GM21423 (cell line): ENCODE measurements around the gene PAPOLA.
A peak's percentile ranks its signal among the peaks of the same experiment; 100 is the strongest.
"Not testable (repeated sequence)": the region's sequence is repeated elsewhere in the genome, so short reads cannot be mapped to it uniquely, and the experiment has no call there.

Experiments
- ATAC-seq: cut with Tn5 transposase; IDR thresholded peaks from one replicate; pipeline ENCODE4 v1.9.1; 2021; ENCODE audit warnings: mild to moderate bottlenecking, moderate library complexity; ENCODE audit not compliant: unreplicated experiment

The PAPOLA gene

GRCh38 chr14:96502621-96503305, 581 bp downstream of the PAPOLA start:
- peak; percentile 42 for ATAC-seq

- no peak for ATAC-seq
These were observed 1.1 kb downstream of the PAPOLA start for GRCh38 chr14:96503306-96503679.

- not testable (repeated sequence) for ATAC-seq
These were observed 2.2 kb downstream of the PAPOLA start for GRCh38 chr14:96504353-96504752.

- no peak for ATAC-seq
These were observed 5.5 kb downstream of the PAPOLA start for GRCh38 chr14:96507723-96508122.

GRCh38 chr14:96508900-96509299, 6.7 kb downstream of the PAPOLA start:
- ATAC-seq, result no peak

- ATAC-seq, result no peak
These were observed 7.4 kb downstream of the PAPOLA start for GRCh38 chr14:96509457-96510090.

- ATAC-seq, result no peak
These were observed 9.0 kb downstream of the PAPOLA start for GRCh38 chr14:96511146-96511545.

GRCh38 chr14:96511667-96512066, 9.5 kb downstream of the PAPOLA start:
- no peak for ATAC-seq

- no peak for ATAC-seq
These were observed 9.9 kb downstream of the PAPOLA start for GRCh38 chr14:96512122-96512521.

GRCh38 chr14:96512602-96513397, 10.6 kb downstream of the PAPOLA start:
- no peak for ATAC-seq

- peak; percentile 39 for ATAC-seq
These were observed 12.5 kb downstream of the PAPOLA start for GRCh38 chr14:96514694-96515093.

GRCh38 chr14:96515731-96516130, 13.5 kb downstream of the PAPOLA start:
- no peak for ATAC-seq

- ATAC-seq, result no peak
These were observed 14.2 kb downstream of the PAPOLA start for GRCh38 chr14:96516351-96516750.

GRCh38 chr14:96519970-96520369, 17.8 kb downstream of the PAPOLA start:
- ATAC-seq, result peak; percentile 57

GRCh38 chr14:96525452-96525851, 23.3 kb downstream of the PAPOLA start:
- ATAC-seq, result no peak

GRCh38 chr14:96532632-96533031, 30.4 kb downstream of the PAPOLA start:
- ATAC-seq, result no peak

- no peak for ATAC-seq
These were observed 34.6 kb downstream of the PAPOLA start for GRCh38 chr14:96536807-96537206.

- no peak for ATAC-seq
These were observed 36.2 kb downstream of the PAPOLA start for GRCh38 chr14:96538097-96538989.

GRCh38 chr14:96538990-96539317, 36.8 kb downstream of the PAPOLA start:
- no peak for ATAC-seq

- no peak for ATAC-seq
These were observed 52.2 kb downstream of the PAPOLA start for GRCh38 chr14:96554315-96554910.

- ATAC-seq, result no peak
These were observed 57.4 kb downstream of the PAPOLA start for GRCh38 chr14:96559571-96559970.
